K562 (cell line): ENCODE measurements around the gene LNPEP. TPM values are rescaled to one million over a fixed set of nuclear protein-coding genes. Genes with fewer than 3 reads are reported as not detected.
A peak's percentile ranks its signal among the peaks of the same experiment; 100 is the strongest.

ENCODE experiments used
- ATAC-seq: fragments of 200-7000 bp; cut with Tn5 transposase; 3 replicates; pipeline ENCODE4 v1.9.1; 2020; ENCODE audit warnings: moderate library complexity
- BruUV-seq: library from RNA; stranded (reverse); fragments of 400-500 nt; replicated peaks from 2 replicates; lab custom pipeline; 2021; lab: Mats Ljungman, UMichigan
- CTCF ChIA-PET: fragments of 300-600 bp; formaldehyde crosslinking; extraction: SDS; loops from one replicate; lab custom pipeline; 2021; ENCODE audit warnings: low intra/inter-chr PET ratio; lab: Yijun Ruan, JAX
- POLR2A ChIA-PET: fragments of 300-600, 350-650 bp; sonication (Branson Sonifier 250); formaldehyde crosslinking; extraction: SDS; loops from one replicate; lab custom pipeline; 2021; ENCODE audit warnings: antibody characterized with exemption, inconsistent platforms; lab: Yijun Ruan, JAX
- DNase-seq, 4 experiments: peaks; one replicate each; pipeline versions ENCODE4 v3.0.0 to v3.0.0-alpha.2; 2011 to 2018; ENCODE audit warnings: low spot score in 3 of 4, mixed read lengths in 3 of 4; ENCODE audit errors: extremely low read depth in 1 of 4
- FAIRE-seq: peaks from 2 replicates; lab custom pipeline; 2011; peaks lifted over from hg19 to GRCh38; lab: Jason Lieb, UNC
- H2AFZ ChIP-seq: 2 replicates; pipeline ENCODE4 v1.6.0; 2011; ENCODE audit warnings: low read depth, low read length, control low read depth, inconsistent platforms
- H3K27ac ChIP-seq: fragments of 200-600 bp; 3 replicates; pipeline ENCODE4 v1.8.0; 2011; ENCODE audit warnings: low read depth, mild to moderate bottlenecking, control low read depth, inconsistent platforms, low read length, moderate library complexity, mixed read lengths; ENCODE audit errors: extremely low read depth
- H3K27me3 ChIP-seq, 2 experiments: fragments of 300-600 bp in 1 of 2; 2 replicates in 1 of 2; 3 replicates in 1 of 2; pipeline versions ENCODE4 v1.6.0 to v1.8.0; 2011; ENCODE audit warnings: inconsistent platforms in 2 of 2, low read length in 2 of 2, mild to moderate bottlenecking in 1 of 2, mixed read lengths in 1 of 2, moderate library complexity in 1 of 2; ENCODE audit not compliant: control insufficient read depth in 2 of 2, insufficient read depth in 2 of 2
- H3K36me3 ChIP-seq: fragments of 300-600 bp; 3 replicates; pipeline ENCODE4 v1.8.0; 2011; ENCODE audit warnings: mild to moderate bottlenecking, low read length, inconsistent platforms; ENCODE audit not compliant: control insufficient read depth, insufficient read depth
- H3K4me1 ChIP-seq, 2 experiments: fragments of 200-600 bp in 1 of 2; replicated peaks in 1 of 2; 2 replicates in 1 of 2; 3 replicates in 1 of 2; pipeline versions ENCODE4 v1.5.1 to v1.8.0; 2011; ENCODE audit warnings: inconsistent platforms in 2 of 2, low read length in 2 of 2, mild to moderate bottlenecking in 1 of 2, mixed read lengths in 1 of 2, moderate library complexity in 1 of 2; ENCODE audit not compliant: control insufficient read depth in 2 of 2, insufficient read depth in 2 of 2
- H3K4me2 ChIP-seq: 2 replicates; pipeline ENCODE4 v1.6.1; 2011; ENCODE audit warnings: low read length, control low read depth, inconsistent platforms, mixed read lengths; ENCODE audit not compliant: insufficient read depth
- H3K4me3 ChIP-seq: fragments of 200-600 bp; sonication (generic), shearing (Covaris generic); 2 replicates; pipeline ENCODE4 v1.5.1; 2016; ENCODE audit warnings: control low read depth, inconsistent platforms
- H3K79me2 ChIP-seq: fragments of 200-600 bp; 3 replicates; pipeline ENCODE4 v1.8.0; 2011; ENCODE audit warnings: low read length, inconsistent platforms; ENCODE audit not compliant: control insufficient read depth, insufficient read depth
- H3K9ac ChIP-seq, 2 experiments: 2 replicates each; pipeline versions ENCODE4 v1.6.0 to v1.6.1; 2011; ENCODE audit warnings: low read depth in 2 of 2, low read length in 2 of 2, control low read depth in 1 of 2, inconsistent platforms in 1 of 2, mild to moderate bottlenecking in 1 of 2, mixed read lengths in 1 of 2; ENCODE audit not compliant: insufficient read depth in 1 of 2
- H3K9me1 ChIP-seq: one replicate; pipeline ENCODE4 v1.6.0; 2011; ENCODE audit warnings: inconsistent platforms, mild to moderate bottlenecking, low read length, moderate library complexity; ENCODE audit not compliant: control insufficient read depth, insufficient read depth
- H3K9me3 ChIP-seq: replicated peaks from 2 replicates; pipeline ENCODE4 v1.5.1; 2011; ENCODE audit warnings: low read depth, low read length, inconsistent platforms; ENCODE audit not compliant: control insufficient read depth, insufficient read depth
- H4K20me1 ChIP-seq: replicated peaks from 2 replicates; pipeline ENCODE4 v1.6.1; 2011; ENCODE audit warnings: low read length, inconsistent platforms, mixed read lengths; ENCODE audit not compliant: control insufficient read depth, insufficient read depth
- FOXM1 ChIP-seq, 2 experiments: fragments of 450-650 bp in 1 of 2; sonication (generic) in 1 of 2; formaldehyde crosslinking in 1 of 2; IDR thresholded peaks; 2 replicates each; pipeline versions ENCODE4 v1.6.1 to v1.9.0; 2017 to 2022; ENCODE audit warnings: low read depth in 2 of 2, mild to moderate bottlenecking in 2 of 2, missing genetic modification reagents in 1 of 2, moderate library complexity in 1 of 2
- MEIS2 ChIP-seq: fragments of 450-650 bp; IDR thresholded peaks from 2 replicates; pipeline ENCODE4 v1.6.1; 2014; ENCODE audit warnings: mild to moderate bottlenecking; ENCODE audit not compliant: partially characterized antibody
- PBX2 ChIP-seq, 2 experiments: IDR thresholded peaks in 1 of 2; conservative IDR thresholded peaks in 1 of 2; 2 replicates each; pipeline ENCODE4 v1.6.1; 2016; ENCODE audit warnings: low read depth in 2 of 2, mild to moderate bottlenecking in 1 of 2, missing compliant biosample characterization in 1 of 2, missing genetic modification characterization in 1 of 2, moderate library complexity in 1 of 2
- RAD21 ChIP-seq, 2 experiments: fragments of 250-450 bp in 1 of 2; fragments of 450-650 bp in 1 of 2; sonication (Bioruptor Pico) in 1 of 2; formaldehyde crosslinking in 1 of 2; IDR thresholded peaks in 1 of 2; conservative IDR thresholded peaks in 1 of 2; 2 replicates each; pipeline versions ENCODE4 v1.4.0 to v1.8.0; 2020 to 2022; ENCODE audit warnings: mild to moderate bottlenecking in 2 of 2, moderate library complexity in 1 of 2
- ZBTB40 ChIP-seq, 2 experiments: fragments of 450-650 bp in 1 of 2; sonication (generic) in 1 of 2; formaldehyde crosslinking in 1 of 2; IDR thresholded peaks; 2 replicates each; pipeline versions ENCODE4 v1.7.1 to v1.9.0; 2016 to 2022; ENCODE audit warnings: inconsistent platforms in 1 of 2, mild to moderate bottlenecking in 1 of 2, missing genetic modification reagents in 1 of 2
- ZNF561 ChIP-seq: fragments of 450-650 bp; formaldehyde crosslinking; conservative IDR thresholded peaks from 2 replicates; pipeline ENCODE4 v1.4.0; 2020; ENCODE audit warnings: mild to moderate bottlenecking, moderate library complexity
- WGBS: fragments of 100-300 bp; shearing (Covaris generic); methylation state at CpG from one replicate; pipeline ENCODE4 v1.1.6; 2016; ENCODE audit warnings: low coverage, mixed read lengths; ENCODE audit not compliant: insufficient coverage; ENCODE audit errors: missing lambda C conversion rate; 5-methylcytosine and 5-hydroxymethylcytosine counted together
- in situ Hi-C: fragments of 300-500 bp; cut with MboI; formaldehyde crosslinking; loops from 4 replicates; pipeline ENCODE4 v1.15.0; 2018; ENCODE audit warnings: inconsistent platforms, mixed read lengths
- intact Hi-C: fragments of 100-400 bp; cut with micrococcal nuclease; formaldehyde crosslinking; loops from 2 replicates; pipeline ENCODE4 v1.14.2; 2022
- polyA plus RNA-seq, 8 experiments: library from polyadenylated mRNA; depleted of rRNA in 4 of 8; stranded (reverse) in 5 of 8; unstranded in 3 of 8; fragments of >200 nt; fragmentation: Nextera tagmentation in 2 of 8; fragmentation: Illumina TruSeq in 1 of 8; extraction: Ambion mirVana in 2 of 8; extraction: Trizol in 1 of 8; gene quantifications; 2 replicates each; pipeline versions ENCODE4 v1.2.1 to v1.2.3, GENCODE V29; 2011 to 2014; ENCODE audit warnings: inconsistent platforms in 1 of 8, missing spikeins in 1 of 8
- total RNA-seq, 7 experiments: library from RNA; depleted of rRNA in 6 of 7; stranded (reverse); fragments of >200 nt in 6 of 7; fragmentation: Illumina TruSeq in 2 of 7; extraction: Trizol in 2 of 7; gene quantifications; 2 replicates each; pipeline versions ENCODE4 v1.2.1 to v1.2.3, GENCODE V29; 2011 to 2021; ENCODE audit warnings: low replicate concordance in 1 of 7

LNPEP gene
- total and polyA plus RNA-seq, 9 of the 15 experiments (the other 6 are each of a cell fraction or from before 2014, with no cell fraction given), result 2.6 to 27.9 (median 11.2) TPM

GRCh38 chr5:97071101-97071500, 135.2 kb downstream of the LNPEP start:
- peak overlapping the region; percentile 51 for H2AFZ ChIP-seq
- no peak for FAIRE-seq
- no peak overlapping the region for H3K4me2 ChIP-seq
- no peaks in the 10 kb centered on the region for H4K20me1 ChIP-seq
- no peaks in the 10 kb centered on the region for H3K9me3 ChIP-seq
- intact Hi-C loops (no loop called here), in situ Hi-C loops (no loop called here)
- CTCF ChIA-PET, result no interaction called here
- no peak for ATAC-seq
- H3K27ac ChIP-seq, result no peak overlapping the region
- H3K79me2 ChIP-seq, result no peaks in the 10 kb centered on the region
- H3K9me1 ChIP-seq, result no peaks in the 10 kb centered on the region
- peaks cover 0 to 3% of the 10 kb centered on the region in 2 experiments; a peak in 1 of 5 replicates for H3K4me1 ChIP-seq
- DNase-seq, result peak in 1 of 4 experiments; percentile 27
- no peak overlapping the region for H3K4me3 ChIP-seq
- POLR2A ChIA-PET, result interaction anchor here (0.7 to 0.8 kb wide), 2 partner anchors 9 to 38 kb away, joined by 3 read pairs; no protein-coding TSS in a partner anchor
- BruUV-seq, result no TSS peak
- 44% methylated on average over 8 of the region's 8 CpGs for WGBS
- no peaks in the 10 kb centered on the region for H3K36me3 ChIP-seq
- H3K9ac ChIP-seq, result no peak overlapping the region
- H3K27me3 ChIP-seq, result no peaks in the 10 kb centered on the region; a peak in 1 of 5 replicates
- TF ChIP-seq ZNF561, result no peak
- TF ChIP-seq MEIS2, result peak; percentile 83
- no peak for TF ChIP-seq RAD21 (CRISPR knock-in tag; conservative IDR thresholded peaks at IDR 0.05 in 1 of 2, IDR thresholded peaks at IDR 0.05 in 1 of 2)
- no peak for TF ChIP-seq ZBTB40 (IDR thresholded peaks at IDR 0.05)
- TF ChIP-seq ZBTB40 (CRISPR knock-in tag; IDR thresholded peaks at IDR 0.05), result no peak
- 0 out of 2 replicates have a peak, but pooled peaks have one; percentile 40 for TF ChIP-seq FOXM1 (IDR thresholded peaks at IDR 0.05; ENCODE audit: low read depth)
- no peak for TF ChIP-seq FOXM1 (CRISPR knock-in tag; IDR thresholded peaks at IDR 0.05; ENCODE audit: low read depth)
- TF ChIP-seq PBX2 (CRISPR knock-in tag; IDR thresholded peaks at IDR 0.05; ENCODE audit: low read depth), result no peak
- peak; percentile 79 for TF ChIP-seq PBX2 (tag; conservative IDR thresholded peaks at IDR 0.05; ENCODE audit: low read depth)
